Neutrophil (primary cell): ENCODE results near the gene PODN.

Experiments used
- H3K27ac ChIP-seq: fragments of 200-600 bp; sonication (generic); 2 replicates; pipeline ENCODE4 v1.5.1; 2016; ENCODE audit warnings: mild to moderate bottlenecking, moderate library complexity
- H3K27me3 ChIP-seq: fragments of 200-600 bp; sonication (generic); 2 replicates; pipeline ENCODE4 v1.6.0; 2016; ENCODE audit warnings: mild to moderate bottlenecking
- H3K36me3 ChIP-seq: fragments of 200-600 bp; sonication (generic); 2 replicates; pipeline ENCODE4 v1.5.1; 2017
- H3K4me1 ChIP-seq, 2 experiments: fragments of 200-600 bp in 1 of 2; sonication (generic) in 1 of 2; 1 replicate in 1 of 2; 2 replicates in 1 of 2; pipeline versions ENCODE4 v1.5.1 to v1.6.1; 2013 to 2016; ENCODE audit warnings: low read depth in 1 of 2, low read length in 1 of 2, mild to moderate bottlenecking in 1 of 2, moderate library complexity in 1 of 2; ENCODE audit not compliant: control insufficient read depth in 1 of 2, insufficient read depth in 1 of 2
- H3K4me3 ChIP-seq, 2 experiments: fragments of 200-600 bp in 1 of 2; sonication (generic) in 1 of 2; 1 replicate in 1 of 2; 2 replicates in 1 of 2; pipeline ENCODE4 v1.5.1; 2013 to 2016; ENCODE audit warnings: low read depth in 1 of 2, low read length in 1 of 2, mild to moderate bottlenecking in 1 of 2, moderate library complexity in 1 of 2
- H3K9me3 ChIP-seq: fragments of 200-600 bp; sonication (generic); 2 replicates; pipeline ENCODE4 v1.5.1; 2016
- CTCF ChIP-seq: fragments of 200-600 bp; sonication (generic); IDR thresholded peaks from 2 replicates; pipeline ENCODE4 v1.5.1; 2016; ENCODE audit warnings: antibody characterized with exemption

PODN gene

DNA sequence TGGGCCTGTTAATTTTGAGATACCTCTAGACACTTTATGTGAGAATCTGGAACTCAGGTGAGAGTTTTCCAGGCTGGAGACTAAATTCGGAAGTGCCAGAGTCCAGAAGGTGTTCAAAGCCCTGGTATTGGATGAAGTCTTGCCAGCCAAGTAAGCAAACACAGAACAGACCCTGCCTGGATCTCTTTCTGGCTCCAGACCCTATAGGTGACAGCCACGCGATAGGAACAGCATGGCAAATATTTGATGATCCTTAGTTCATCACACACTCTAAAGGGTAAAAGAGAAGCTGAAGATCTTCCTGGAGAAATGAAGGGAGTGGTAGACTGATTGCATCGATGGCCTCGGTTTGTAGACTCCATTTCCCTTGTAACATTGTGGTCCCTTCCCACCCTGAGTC lies 49.7 kb downstream of the PODN start:
- Histone ChIP-seq H3K4me1 (no peaks in the 10 kb centered on the region), H3K4me3 (no peak overlapping the region), H3K9me3 (no peaks in the 10 kb centered on the region), H3K27ac (no peak overlapping the region), H3K27me3 (peaks cover 24% of the 10 kb centered on the region), H3K36me3 (no peaks in the 10 kb centered on the region)
- TF ChIP-seq CTCF = no peak

DNA sequence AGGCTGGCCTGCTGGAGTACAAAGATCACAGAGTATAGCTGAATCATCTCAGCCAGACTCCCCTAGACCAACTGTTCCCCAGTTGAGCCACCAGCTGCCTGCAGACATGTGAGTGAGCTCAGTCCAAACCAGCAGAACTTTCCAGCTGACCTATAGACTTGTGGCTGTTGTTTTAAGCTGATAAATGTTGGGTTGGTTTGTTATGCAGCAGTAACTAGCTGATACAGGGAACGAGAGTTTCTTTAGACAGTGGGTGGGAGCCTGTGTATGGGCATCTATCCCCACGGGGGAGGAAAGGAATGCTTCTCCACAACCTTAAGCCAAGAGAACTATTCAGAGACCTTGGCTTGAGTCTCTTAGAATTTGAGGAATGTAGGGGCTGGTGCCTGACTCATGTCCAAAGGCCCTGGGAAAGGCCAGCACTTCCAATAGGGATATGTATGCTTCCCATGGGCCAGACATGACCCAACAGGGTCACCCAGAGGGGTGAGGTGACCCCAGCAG lies 50.3 kb downstream of the PODN start:
- TF ChIP-seq CTCF = no peak
- Histone ChIP-seq H3K4me3 (no peak overlapping the region), H3K9me3 (no peaks in the 10 kb centered on the region), H3K27ac (no peak overlapping the region), H3K27me3 (peaks cover 24% of the 10 kb centered on the region), H3K4me1 (no peaks in the 10 kb centered on the region), H3K36me3 (no peaks in the 10 kb centered on the region)

DNA sequence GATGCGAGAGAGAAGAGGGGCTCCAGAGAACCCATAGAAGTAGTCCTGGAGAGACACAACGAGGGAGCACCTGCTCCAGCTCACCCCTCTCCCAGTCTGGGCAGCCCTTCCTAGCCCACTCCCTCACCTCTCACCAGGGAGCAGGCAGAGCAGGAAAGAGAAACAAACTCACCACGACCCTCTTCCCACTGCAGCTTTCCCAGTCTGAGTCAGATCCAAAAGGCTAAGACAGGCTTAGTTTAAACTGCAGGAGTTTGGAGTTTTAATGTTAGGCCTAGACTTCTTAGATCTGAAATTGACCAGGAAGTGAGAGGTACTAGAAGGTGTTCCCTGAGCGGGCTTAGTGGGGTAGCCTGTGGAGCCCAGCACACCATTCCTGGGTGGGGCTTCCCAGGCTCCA lies 50.8 kb downstream of the PODN start:
- Histone ChIP-seq H3K4me1 (no peaks in the 10 kb centered on the region), H3K4me3 (no peak overlapping the region), H3K27me3 (peaks cover 24% of the 10 kb centered on the region), H3K27ac (no peak overlapping the region), H3K36me3 (no peaks in the 10 kb centered on the region), H3K9me3 (no peaks in the 10 kb centered on the region)
- TF ChIP-seq CTCF = no peak

GRCh38 chr1:53114090-53114489 lies 52.1 kb downstream of the PODN start:
- no peaks in the 10 kb centered on the region for H3K4me1 ChIP-seq
- TF ChIP-seq CTCF = no peak
- no peaks in the 10 kb centered on the region for H3K36me3 ChIP-seq

DNA sequence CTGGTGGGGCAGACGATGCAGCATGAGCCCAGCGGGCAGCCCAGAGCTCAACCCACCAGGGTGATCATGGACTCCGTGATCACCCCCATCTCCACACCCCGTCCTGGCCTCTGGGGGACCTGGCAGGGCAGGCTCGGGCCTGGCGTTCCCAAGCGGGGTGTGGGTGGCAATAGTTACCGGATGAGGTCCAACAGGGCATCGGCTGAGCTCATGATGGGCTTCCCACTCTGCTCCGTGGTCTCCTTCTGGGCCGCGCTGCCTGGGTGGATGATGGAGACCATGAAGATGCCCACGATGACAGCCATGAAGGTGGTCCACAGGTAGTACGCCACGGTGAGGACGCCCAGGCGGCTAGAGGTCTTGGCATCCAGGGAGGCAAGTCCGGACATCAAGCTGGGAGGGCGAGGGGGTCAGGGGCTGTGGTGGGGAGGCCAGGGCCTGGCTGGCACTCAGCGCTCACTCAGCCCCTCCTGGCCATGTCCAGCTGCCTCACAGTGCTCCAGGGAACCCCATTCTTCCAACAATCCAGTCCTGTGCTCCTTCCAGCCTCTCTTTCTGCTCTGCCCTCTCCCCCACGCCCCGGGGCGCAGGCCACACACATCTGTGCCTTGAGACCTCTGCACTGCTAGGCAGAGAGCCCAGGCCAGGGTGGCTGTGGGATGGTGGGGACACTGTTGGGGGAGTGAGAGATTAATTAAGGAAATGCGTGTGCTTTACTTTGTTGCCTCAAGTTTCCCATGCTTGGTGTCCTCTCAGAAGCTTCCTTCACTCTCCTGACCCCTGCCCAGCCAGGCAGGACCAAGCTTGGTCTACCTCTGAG lies 52.8 kb downstream of the PODN start:
- Histone ChIP-seq H3K27me3 (peaks cover 11% of the 10 kb centered on the region), H3K4me1 (no peaks in the 10 kb centered on the region), H3K4me3 (no peak overlapping the region), H3K36me3 (no peaks in the 10 kb centered on the region), H3K27ac (no peak overlapping the region), H3K9me3 (no peaks in the 10 kb centered on the region)
- no peak for TF ChIP-seq CTCF

More at GRCh38 chr1:53114090-53114489, 52.1 kb downstream of the PODN start:
- H3K4me3 ChIP-seq = no peak overlapping the region
- peaks cover 18% of the 10 kb centered on the region for H3K27me3 ChIP-seq
- H3K9me3 ChIP-seq = no peaks in the 10 kb centered on the region
- H3K27ac ChIP-seq = no peak overlapping the region
